A204.1 (cell line): Measurements from ENCODE around the gene CFAP92.
A peak's percentile ranks its signal among the peaks of the same experiment; 100 is the strongest.
"Not testable (repeated sequence)": the region's sequence is repeated elsewhere in the genome, so short reads cannot be mapped to it uniquely, and the experiment has no call there.

Experiments
- FAIRE-seq: peaks from 2 replicates; lab custom pipeline; 2012; peaks lifted over from hg19 to GRCh38; lab: Jason Lieb, UNC

CFAP92 gene

DNA sequence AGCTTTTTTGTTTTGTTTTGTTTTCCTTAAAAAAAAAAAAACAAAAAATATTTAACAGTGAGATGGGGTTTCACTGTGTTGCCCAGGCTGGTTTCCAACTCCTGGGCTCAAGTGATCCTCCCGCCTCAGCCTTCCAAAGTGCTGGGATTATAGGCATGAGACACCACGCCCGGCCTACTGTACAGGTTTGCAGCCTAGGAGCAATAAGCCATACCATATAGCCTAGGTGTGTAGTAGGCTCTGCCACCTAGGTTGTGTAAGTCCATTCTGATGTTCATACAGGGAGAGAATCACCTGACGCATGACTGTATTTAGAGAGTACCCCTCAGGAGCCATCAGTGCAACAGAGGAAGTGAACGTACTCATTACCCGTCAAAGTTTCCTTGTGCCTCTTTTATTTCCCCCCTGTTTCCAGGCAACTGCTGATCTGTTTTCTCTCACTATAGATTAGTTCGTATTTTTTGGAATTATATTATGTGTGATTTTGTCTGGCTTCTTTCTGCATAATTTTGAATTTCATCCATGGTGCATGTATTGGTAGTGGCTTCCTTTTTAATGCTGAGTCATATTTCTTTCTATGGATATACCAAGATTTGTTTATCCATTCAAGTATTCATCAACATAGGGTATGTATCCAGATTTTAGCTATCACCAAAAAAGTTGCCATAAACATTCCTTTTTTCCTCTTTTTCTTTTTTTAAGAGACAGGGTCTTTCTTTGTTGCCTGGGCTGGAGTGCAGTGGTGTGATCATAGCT, 104.6 kb downstream of the CFAP92 start:
- no peak for FAIRE-seq

- no peak for FAIRE-seq
Observed at GRCh38 chr3:128884992-128885391, 108.9 kb downstream of the CFAP92 start.

- no peak for FAIRE-seq
Observed at GRCh38 chr3:128882719-128883118, 111.2 kb downstream of the CFAP92 start.

GRCh38 chr3:128881576-128881975, 112.3 kb downstream of the CFAP92 start:
- FAIRE-seq, result no peak

GRCh38 chr3:128880455-128880854, 113.4 kb downstream of the CFAP92 start:
- FAIRE-seq, result not testable (repeated sequence)

DNA sequence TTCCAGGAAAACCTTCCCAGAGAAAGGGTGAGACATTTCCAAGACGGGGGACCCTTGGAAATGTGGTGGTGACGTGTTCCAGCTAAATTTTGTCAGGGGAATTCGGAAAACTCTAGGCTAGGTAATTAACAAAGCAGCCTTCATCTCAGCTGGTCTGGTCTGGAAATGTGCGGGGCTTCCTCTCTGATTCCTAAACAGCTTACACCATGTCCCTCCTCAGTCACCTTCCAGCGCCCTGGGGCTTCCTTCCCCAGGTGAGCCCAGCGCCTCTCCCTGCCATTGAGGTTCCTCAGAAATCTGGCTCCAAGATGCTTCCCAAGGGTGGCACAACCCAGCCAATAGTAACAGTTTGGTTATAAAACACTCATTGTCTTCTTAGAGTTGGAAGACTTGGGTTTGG, 113.9 kb downstream of the CFAP92 start:
- FAIRE-seq, result no peak

- peak; percentile 86 for FAIRE-seq
Observed at GRCh38 chr3:128879125-128879969, 114.5 kb downstream of the CFAP92 start, which contains the start of gene ACAD9. Gene ACAD9 (plus strand): TSS chr3:128879620. CDS start chr3:128879692, 72 bp downstream.

GRCh38 chr3:128878556-128879124, 115.2 kb downstream of the CFAP92 start:
- FAIRE-seq, result no peak

DNA sequence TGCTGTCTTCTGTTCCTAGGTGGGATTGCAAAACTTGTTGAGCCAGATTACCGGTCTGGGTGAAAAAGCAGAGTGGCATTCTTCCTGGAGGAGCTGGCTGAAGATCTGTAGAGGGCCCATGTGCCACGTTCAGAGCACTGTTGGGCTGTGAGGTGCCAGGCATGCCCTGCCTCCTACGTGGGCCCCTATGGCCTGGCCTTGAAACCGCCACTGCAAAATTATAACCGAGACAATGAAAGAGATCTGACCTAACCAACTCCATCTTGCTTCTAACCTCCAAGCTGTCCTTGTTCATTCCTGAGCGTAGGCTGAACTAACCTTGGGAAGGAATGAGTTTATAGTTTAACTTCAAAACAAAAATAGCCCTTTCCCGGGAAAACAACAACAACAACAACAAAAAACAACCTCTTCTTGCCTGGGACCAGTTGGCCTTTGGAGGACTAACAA, 115.8 kb downstream of the CFAP92 start:
- FAIRE-seq, result no peak

DNA sequence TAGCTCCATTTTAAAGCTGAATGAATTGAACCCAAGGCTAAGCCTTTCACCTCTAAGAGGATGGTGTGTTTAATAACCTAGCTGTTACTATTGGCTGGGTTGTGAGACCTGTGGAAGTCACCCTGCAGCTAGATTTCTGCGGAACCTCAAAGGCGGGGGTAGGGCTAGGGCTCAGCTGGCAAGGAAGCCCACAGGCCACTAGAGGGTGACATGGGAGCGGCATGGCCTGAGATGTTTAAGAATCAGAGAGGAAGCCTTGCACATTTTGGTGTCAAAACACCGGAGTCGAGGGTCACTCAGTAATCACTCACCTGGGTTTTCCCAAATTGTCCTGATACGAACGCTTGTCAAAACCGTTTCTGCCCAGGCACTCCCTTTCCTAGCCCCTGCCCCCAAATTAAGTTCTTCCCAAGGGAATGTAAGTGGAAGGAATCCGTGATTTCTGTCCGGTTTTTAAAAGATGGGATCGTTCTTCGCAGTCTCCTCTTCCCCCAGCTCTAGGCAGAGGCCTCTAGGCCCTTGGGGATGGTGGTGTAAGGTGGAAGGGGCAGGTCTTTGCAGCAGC, 118.2 kb downstream of the CFAP92 start:
- FAIRE-seq, result no peak

GRCh38 chr3:128874481-128875180, 119.2 kb downstream of the CFAP92 start:
- FAIRE-seq, result no peak

DNA sequence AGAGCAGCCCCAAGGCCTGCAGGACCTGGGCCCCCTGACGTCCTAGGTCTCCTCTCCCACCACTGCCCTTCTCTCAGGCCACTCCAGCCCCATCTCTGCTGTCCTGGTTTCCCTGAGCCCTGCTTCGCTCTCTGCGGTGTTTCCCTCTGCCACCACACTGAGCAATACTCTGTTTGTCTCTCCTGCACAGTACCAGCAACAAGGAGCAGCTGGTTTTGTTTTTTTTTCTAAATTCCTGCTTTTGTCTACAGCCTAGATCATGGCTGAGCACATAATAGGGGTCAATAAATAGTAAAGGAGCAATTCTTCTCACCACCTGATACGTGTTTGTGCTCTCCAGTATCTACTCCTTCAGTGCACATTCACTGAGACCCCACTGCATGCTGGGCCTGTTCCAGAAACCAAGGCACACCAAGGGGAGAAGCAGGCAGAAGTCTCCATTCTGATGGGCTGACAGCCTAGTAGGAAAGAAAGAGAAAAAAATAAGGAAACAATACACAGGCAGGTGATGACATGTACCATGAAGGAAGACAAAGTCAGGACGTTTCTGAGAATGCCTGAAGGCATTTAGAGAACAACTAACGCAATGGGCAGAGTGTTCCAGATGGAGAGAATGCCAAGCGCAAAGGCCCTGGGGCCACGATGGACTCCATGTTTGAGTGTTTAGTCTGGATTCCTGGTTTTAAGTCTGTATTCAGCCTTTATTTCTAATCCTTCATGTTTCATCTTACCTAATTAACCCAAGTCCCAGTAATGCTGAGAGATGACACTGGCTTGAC, 120.4 kb downstream of the CFAP92 start:
- no peak for FAIRE-seq

- FAIRE-seq, result no peak
Observed at GRCh38 chr3:128872744-128873143, 121.1 kb downstream of the CFAP92 start.

DNA sequence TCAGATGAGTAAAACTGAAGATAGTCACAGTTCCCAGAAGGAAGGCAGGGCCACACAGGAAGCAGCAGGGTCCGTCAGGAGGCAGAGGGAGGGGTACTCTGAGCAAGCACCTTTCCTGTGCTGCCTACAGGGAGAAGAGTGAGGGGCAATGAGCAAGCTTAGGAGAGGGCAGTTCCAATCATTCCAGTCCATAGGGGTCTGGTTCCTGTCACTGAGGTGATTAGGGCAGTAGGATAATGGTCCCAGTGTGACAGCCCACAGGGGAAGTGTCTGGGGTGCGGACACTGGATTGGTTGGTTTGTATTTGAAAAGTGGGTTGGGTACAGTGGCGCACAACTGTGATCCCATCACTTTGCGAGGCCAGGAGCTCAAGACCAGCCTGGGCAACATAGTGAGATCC, 121.6 kb downstream of the CFAP92 start:
- FAIRE-seq, result no peak

DNA sequence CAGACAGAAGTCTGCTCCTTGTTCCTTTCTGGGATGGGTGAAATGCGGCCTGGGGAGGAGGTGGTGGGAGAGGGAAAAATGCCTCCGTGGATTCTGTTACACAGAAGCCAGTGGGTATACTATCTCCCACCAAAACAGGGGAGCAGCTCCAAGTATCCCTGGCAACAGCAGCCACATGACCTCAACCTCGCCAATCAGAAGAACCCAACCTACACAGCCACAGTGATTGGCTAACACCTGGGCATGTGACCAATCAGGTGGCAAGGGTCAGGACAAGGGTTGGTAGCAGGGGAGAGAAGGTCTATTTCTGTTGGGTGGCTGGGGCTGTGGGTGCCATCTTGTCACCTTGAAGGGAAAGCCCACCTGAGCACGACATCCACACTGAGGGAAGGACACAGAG, 123.5 kb downstream of the CFAP92 start:
- FAIRE-seq, result no peak

GRCh38 chr3:128867200-128868125, 126.4 kb downstream of the CFAP92 start:
- no peak for FAIRE-seq

DNA sequence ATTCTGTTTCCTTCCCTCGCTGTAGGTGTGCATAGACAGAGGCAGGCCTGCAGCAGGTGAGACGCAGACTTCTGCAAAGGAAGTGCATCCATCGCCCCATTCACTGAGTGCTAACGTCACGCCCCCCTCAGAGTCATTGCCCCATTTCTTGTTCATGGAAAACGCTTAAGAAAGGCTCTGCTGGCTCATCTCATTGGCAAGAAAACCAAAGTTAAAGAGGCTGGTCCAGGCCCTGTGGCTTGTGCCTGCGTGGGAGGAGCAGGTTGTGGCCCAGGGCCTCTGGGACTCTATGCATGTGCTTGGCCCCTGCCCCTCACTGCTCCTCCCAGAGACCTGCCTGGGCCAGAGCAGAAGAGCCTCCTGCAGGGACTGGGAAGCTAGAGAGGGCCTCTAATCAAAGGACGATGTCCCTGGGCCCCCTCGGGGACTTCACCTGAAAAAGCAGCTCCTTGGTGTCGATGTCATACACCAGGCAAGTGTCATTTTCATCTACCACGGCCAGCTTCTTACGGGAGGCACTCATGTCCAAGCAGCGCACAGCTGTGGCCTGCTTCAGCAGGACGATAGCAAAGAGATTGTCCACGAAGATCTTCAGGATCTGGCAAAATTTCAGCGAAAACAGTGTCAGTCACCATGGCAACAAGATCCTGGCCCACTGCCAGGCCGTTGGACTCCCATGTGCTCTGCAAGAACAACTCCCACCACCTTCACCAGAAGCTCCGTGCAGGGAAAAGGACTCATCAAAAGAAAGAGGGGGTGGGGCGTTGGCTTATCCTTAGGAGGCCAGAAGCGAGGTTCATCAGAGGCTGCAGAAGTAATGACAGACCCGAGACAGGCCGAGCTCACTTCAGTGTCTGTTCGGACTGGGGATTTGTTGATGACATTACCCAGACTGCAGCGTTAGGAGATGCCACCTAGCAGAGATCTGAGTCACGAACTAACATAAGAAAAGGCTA, 128.7 kb downstream of the CFAP92 start:
- not testable (repeated sequence) for FAIRE-seq

DNA sequence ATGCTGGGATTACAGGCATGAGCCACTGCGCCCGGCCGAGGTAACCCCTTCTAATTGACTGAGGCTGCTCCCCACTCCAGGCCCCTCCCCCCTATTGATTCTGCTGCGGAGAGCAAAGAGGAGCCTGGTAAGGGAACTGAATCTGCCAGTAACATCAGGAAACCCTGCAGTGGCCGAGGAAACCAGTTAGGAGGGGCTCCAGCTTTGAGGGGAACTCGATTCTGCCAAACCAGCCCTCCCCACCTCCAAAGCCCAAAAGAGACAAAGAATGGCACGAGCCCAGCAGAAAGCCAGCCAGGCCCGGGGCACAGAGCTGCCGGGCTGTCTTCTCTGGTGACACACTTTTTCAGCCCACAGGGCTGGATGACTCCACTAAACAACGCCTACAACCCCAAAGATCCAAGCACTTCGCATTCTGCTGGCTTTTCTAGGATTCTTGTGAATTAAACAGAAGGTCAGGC, 129.5 kb downstream of the CFAP92 start:
- FAIRE-seq, result no peak

DNA sequence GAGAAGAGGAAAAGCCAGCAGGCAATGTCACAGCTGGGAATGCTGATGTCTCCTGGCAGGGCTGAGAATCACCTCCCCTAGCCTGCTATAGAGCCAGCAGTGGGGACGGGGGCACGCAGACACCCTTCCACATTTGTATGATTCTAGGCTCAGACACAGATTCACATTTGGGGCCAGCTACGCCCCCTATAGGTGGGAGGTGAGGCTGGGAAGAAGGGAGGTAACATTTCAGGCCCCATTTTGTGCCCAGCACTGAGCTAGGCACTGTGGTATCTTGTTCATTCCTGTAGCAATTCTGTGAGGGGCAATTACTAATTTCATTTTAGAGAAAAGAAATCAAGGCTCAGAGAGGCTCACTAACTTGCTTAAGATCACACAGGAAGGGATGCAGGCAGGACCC, 130.3 kb downstream of the CFAP92 start:
- FAIRE-seq, result no peak
